Hematopoietic multipotent progenitor cell (in vitro differentiated cells): ENCODE data around the gene FOXO1. TPM values are rescaled to one million over a fixed set of nuclear protein-coding genes. Genes with fewer than 3 reads are reported as not detected.
A peak's percentile ranks its signal among the peaks of the same experiment; 100 is the strongest.

Source experiments
- DNase-seq, 3 donors: peaks; one replicate each; pipeline ENCODE4 v3.0.0-alpha.2; 2011 to 2015; ENCODE audit warnings: low read depth in 2 of 3, low spot score in 2 of 3
- total RNA-seq: library from RNA; depleted of rRNA; stranded (reverse); fragments of >200 nt; gene quantifications from one replicate; pipeline ENCODE4 v1.2.3, GENCODE V29; 2012

Gene FOXO1
- total RNA-seq, 1 donor: 21.8 TPM

DNA sequence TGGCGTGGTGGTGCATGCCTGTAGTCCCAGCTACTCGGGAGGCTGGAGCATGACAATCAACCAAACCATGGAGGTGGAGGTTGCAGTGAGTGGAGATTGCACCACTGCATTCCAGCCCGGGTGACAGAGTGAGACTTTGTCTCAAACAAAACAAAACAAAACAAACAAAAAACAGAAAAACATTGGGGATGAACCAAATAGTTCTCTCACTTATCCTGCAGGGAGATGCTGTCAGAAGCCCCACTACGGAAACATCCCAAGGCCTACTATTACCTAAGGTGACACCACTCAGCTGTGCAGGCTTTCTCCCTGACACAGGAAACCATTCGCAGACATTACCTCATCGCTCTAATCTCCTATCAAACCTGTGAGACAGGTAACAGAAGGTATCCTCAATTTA is 113.5 kb downstream of the FOXO1 start:
- DNase-seq: no peak

- DNase-seq: no peak
Observed at GRCh38 chr13:40550130-40550529, 116.3 kb downstream of the FOXO1 start.

DNA sequence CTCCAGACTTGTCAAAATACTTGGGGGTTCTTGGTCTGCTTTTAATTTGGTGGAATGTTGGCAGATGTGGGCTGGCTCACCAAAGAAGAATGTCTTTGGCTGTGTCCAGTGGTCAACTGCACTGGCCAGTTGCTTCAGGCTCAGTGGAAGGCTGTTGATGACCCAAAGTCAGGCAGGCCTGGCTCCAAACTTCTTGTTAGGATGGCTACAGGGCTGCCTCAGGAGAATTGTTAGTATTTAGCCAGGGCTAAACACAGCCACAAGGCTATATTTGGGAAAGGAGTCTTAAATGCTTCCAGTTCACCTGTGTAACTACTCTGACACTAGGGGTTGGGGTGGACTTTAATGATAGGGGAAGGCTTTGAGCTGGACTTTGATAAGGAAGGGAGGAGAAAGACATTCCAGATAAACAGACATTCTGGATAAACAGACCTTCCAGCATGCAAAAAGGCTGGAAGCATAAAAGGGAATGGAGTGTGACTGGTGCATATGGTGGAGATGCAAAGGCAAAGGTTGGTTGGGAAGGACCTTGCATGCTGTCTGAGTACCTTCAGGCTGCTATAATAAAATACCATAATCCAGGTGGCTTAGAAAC is 116.8 kb downstream of the FOXO1 start:
- no peak for DNase-seq

GRCh38 chr13:40547591-40548315 is 118.7 kb downstream of the FOXO1 start:
- DNase-seq: no peak

- no peak for DNase-seq
Observed at GRCh38 chr13:40546047-40546446, 120.4 kb downstream of the FOXO1 start.

DNA sequence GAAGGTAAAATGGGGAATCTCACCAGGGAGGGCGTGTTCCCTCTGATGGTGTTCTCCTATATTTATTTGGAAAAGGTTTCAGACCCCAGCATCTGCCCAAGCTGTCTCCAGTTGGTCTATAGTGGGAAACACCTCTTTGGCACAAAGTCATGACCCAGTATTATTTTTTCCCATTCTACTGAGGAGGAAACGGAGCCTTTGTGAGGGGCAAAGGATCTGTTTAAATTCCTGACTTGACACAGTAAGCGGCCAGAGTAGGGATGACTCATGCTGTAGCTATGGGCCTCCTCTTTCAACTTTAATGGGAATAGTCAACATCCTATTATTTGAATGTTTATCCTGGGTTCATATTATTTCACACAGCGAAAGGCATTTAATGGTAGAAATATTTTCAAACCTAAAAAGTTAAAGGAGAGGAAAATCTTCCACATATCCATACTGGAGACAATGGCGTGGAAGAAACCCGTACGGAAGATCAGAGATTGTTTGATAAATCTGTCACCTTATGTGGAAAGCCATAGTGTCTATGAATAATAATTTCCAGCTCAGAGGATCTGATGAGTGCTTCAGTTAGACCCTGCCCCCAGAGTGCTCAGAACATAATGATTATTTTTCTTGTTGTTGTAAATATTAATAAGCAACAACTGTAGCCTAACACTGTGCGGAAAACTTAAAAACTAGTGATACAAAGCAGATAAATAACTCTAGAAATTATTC is 126.0 kb downstream of the FOXO1 start:
- DNase-seq: no peak

DNA sequence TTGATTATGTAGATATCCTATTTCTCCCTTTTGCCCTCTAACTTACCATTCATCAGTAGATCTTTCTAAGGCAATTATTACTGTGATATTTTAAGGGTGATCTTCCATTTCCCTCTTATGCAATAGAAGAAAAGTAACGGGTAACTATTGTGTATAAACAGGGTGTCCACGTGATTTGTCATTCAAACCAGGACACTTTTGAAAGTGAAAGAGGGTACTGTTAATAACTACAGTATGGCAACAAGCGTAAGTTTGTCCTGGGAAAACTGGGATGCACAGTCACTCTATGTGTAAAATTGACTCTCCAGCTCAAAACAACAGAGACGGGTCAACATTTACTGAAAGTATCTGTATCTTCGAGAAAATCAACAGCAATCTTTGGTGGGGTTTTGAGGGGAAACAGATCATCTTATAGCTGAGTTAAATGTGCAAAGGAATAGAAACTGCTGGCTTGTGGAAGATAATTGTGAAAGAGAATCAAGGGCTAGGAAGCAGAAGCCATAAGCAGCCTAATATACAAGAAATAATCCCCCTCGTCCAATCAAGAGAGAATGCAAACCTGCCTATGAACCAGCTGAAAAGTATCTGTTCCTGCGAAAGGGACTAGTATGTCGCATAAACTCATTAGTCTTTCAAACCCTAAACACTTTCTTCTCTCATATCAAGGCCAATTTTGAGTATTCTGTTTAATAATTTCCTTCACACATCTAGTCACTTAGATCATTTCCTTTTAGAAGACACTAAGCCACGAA is 126.7 kb downstream of the FOXO1 start:
- DNase-seq: no peak

- no peak for DNase-seq
Observed at GRCh38 chr13:40537146-40537895, 129.1 kb downstream of the FOXO1 start.

DNA sequence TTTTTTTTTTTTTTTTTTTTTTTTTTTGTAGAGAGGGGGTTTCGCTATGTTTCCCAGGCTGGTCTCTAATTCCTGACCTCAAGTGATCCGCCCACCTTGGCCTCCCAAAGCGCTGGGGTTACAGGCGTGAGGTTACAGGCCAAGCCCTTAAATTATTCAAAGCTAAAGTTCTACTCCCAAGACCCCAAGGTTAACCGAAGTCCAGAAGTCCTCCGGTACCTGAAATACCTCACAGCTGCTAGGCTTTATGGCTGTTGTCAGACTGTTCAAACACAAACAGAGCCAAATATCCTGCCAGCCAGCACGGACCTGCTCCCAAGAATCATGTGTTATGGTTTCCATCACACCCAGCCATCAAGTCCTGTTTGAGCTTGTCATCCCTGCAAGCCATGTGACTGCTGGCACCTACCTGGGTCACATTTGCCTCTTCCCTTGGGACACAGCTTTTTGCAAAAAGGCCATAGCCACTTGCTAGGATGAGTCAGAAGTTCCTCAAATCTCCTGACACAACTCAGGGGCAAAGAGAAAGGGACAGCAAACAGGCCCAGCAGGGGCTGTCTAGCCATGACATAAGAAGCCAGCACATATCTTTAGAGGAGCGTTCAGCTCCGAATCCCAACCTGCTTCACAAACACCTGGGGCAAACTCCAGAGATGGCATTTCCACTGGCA is 129.9 kb downstream of the FOXO1 start:
- peak in 1 of 3 donors; percentile 3 for DNase-seq

GRCh38 chr13:40535345-40535836 is 131.1 kb downstream of the FOXO1 start:
- no peak for DNase-seq

- no peak for DNase-seq
Observed at GRCh38 chr13:40534456-40534855, 132.0 kb downstream of the FOXO1 start.

DNA sequence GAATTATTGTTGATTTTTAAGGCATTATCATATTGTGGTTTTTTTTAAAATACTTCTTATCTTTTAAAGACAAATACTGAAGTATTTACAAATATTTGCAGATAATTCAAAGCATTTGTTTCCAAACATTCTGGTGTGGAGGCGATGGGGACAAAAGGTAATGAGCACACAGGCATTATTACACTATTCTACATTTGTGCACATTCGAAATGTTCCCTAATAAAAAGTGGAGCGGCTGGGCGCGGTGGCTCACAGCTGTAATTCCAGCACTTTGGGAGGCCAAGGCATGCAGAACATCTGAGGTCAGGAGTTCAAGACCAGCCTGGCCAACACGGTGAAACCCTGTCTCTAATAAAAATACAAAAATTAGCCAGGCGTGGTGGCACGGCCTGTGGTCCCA is 133.4 kb downstream of the FOXO1 start:
- no peak for DNase-seq

DNA sequence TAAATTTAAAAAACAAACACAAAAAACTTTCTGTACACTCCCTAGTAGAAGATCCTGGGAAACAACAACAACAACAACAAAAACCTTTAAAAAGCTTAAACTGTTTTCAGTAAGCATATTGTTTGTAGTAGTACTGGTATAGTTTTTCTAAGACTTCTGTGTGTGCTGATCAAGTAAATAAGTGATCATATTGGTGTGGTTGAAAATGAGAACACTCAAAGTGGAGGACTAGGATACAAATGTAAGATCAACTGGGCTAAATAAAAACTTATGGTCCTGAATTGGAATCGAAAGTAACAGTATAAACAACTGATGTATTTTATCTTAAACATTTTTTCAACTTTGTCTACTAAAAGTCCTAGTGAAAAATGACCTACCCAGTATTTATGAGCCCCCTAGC is 135.5 kb downstream of the FOXO1 start:
- no peak for DNase-seq

DNA sequence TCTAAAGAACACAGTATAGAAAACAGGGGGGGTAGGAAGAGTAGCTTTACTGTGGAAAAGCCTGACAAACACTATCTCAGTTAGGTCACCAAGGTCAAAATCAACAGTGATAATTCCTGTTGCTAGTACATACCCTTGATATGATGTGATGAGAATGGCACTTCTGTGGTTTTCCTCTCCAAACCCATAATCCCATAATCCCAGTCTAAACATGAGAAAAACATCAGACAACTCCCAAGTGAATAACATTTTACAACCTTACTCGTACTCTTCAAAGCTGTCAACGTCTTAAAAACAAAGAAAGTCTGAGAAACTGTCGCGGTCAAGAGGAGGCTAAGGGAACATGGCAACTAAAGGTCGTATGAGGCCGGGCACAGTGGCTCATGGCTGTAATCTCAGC is 137.6 kb downstream of the FOXO1 start:
- no peak for DNase-seq

DNA sequence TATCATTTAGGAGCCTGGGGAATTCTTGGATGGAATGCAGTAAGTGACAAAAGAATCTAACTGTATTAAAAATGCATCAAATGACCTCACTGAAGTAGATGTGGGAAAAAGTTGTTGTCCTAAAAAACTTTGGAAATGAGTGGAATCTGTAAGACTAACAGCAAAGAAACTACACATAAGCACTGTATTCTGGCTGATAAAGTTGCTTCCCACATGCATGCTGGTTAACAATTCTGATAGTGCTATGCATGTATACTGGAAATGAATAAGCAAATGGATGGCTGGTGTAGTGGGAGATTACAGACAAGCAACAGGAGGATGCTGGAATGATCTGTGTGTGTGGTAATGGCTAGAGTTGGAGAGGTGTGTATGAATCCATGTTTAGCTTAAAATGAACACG is 138.5 kb downstream of the FOXO1 start:
- DNase-seq: no peak

DNA sequence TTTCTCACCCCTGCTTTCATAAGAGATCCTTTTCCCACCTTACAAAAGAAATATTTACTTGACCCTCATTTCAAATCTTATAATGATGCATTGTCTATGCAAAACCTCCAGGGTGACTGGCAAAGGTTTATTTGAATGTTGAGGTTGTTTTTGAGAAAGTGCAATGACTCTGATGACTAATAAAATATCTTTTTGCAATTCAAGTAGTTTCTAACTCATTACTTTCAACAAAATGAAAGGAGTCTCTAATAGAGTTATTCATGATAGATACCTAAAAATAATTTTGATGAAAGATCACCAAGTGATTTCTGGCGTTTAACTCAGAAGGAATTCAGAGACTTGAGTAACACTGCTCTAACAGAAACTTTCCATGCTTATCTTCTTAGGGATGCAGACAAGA is 144.2 kb downstream of the FOXO1 start:
- no peak for DNase-seq

DNA sequence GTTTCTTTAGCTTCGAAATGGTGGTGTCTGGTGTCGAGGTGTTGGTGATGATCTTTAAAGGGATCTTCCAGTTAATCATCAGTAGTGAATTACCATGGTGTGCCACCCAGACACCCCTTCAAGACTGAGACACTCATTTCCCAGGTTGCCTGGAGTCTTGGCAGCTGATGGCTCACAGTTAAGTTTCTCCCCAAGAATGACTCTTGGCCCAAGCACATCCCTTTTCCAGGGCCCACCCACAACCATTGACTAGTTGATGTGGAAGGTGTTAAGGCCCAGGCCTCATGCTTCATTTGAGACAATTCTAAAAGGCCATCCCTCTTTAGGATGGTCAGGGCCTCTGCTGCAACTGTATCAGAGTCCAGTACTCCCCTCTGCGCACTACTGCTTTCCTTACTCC is 145.5 kb downstream of the FOXO1 start:
- DNase-seq: no peak

DNA sequence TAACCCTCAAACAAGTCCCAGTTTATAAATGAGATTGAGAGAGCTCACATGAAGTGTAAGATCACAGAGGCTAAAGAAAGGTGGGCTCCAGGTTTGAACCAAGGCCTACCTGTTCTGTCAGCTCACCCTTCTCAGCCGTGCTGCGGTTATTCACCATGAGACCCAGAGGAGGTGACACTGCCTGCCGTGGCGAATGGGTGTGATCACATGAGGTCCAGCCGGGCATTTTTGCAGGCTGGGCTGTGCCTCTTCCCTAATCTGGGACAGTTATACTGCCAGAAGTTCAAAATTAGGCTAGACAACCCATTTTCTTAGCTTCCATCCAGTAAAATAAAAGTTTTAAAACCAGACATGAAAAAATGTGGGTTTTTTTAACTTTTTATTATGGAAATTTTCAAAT is 146.8 kb downstream of the FOXO1 start:
- DNase-seq: no peak

DNA sequence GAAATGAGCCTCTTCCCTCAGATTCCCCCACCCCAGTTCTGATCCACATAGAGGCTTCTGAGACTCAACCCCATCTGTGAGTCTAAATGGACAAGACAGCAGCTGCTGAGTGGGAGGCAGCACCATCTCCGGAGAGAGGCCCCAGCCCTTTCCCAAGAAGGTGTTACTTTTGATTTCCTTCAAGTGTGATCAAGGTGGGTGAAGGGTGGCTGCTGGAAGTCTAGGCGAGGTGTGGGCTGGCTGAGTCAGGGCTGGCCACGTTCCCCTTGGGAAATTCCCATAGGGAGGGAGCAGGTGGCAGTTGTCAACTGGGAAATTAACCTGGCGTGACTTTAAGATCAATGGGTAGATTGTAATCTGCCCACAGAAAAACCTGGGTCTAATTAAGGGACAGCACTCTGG is 148.0 kb downstream of the FOXO1 start:
- DNase-seq: no peak
